ENCODE measurements around the gene PPP1R14C.

The PPP1R14C gene

DNA sequence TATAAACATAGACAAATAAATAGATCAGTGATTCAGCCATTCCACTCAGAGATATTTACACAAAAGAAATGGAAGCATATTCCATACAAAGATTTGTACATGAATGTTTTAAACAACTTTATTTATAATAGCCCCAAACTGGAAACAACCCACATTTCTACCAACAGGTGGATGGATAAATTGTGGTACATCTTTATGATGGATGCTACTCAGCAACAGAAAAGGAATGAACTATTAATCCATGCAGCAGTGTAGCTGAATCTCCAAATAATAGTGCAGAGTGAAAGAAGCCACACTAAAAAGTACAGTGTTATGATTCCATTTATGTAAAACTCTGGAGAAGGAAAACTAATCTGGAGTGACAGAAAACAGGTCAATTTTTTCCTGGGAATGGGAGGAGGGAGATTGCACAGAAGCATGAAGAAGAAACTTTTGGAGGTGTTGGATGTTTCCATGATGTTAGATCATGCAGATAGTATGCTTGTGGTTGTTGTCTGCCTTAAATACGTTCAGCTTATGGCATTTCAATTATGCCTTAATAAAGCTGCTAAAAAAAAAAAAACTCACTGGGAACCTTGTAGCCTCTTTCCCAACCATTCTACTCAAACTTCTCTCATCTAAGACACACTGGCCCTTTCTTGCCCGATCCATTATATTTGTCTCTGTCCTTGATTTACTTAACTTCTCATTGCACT is 100.9 kb downstream of the PPP1R14C start:
- in situ Hi-C loops (cut with HindIII; ENCODE audit: low sequenced_read_pairs), result no loop called here

DNA sequence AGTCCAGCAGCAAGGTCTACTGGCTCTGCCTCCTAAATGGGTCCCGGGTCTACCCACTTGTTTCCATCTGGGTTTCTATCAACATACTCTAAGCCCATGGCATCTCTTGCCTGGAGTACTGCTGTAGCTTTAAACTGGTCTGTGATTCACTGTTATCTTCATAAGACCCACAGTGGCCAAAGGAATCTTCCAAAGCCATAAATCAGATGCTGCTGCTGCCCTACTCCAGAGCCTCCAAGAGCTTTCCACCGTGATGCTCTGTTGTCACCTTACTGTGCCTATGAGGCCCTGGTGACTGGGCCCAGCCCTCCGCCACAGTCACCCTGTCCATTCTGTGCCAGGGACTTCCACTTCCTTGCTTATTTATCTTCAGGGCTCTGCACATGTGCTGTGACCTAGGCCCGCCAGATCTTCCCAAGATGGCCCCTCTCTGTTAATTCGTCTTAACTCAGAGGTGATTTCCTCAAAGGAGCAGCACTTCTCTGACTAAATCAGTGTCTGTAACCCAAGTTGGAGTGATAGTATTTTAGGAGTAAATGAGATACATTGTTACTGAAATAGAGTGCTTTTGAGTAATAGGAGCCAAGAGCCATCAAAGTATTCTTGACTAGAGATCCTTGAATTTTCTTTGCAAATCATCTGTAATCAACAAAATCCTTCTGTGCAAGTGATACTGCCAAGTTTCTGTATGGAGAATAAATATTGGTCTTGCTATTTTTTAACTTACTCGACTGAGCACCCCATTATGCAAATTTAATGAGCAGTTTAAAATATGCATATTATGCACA is 102.5 kb downstream of the PPP1R14C start:
- in situ Hi-C loops (cut with HindIII; ENCODE audit: low sequenced_read_pairs), result no loop called here

DNA sequence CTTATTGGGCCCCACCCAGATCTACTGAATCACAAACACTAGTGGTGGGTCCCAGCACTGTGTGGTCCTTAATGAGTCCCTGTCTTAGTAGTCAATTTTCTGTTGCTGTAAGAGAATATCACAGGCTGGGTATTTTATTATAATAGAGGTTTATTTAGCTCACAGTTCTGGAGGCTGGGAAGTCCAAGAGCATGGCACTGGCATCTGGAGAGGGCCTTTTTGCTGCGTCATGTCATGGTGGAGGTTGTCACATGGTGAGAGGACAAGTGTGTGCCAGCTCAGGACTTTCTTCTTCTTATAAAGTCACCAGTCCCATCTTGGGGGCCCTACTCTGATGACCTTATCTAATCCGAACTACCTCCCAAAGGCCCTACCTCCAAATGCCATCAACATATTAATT is 105.0 kb downstream of the PPP1R14C start:
- in situ Hi-C loops (cut with HindIII; ENCODE audit: low sequenced_read_pairs), result no loop called here

DNA sequence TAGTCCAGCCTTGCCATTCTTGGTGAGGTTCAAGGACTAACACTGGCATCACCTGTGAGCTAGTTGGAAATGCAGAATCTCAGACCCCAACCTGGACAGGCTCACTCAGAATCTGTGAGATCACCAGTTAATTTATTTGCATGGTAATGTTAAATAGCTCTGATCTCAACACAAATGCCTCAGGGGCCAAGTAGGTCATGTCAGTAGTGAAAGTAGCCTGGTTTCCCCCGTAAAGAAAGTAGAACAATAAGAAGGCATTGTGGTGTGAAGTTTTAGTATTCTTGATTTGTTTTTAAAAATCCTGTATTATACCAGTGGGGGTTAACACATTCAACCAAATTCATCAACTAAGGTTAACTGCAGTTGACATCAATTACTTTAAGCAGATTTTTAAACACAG is 105.5 kb downstream of the PPP1R14C start:
- in situ Hi-C loops (cut with HindIII; ENCODE audit: low sequenced_read_pairs), result no loop called here

DNA sequence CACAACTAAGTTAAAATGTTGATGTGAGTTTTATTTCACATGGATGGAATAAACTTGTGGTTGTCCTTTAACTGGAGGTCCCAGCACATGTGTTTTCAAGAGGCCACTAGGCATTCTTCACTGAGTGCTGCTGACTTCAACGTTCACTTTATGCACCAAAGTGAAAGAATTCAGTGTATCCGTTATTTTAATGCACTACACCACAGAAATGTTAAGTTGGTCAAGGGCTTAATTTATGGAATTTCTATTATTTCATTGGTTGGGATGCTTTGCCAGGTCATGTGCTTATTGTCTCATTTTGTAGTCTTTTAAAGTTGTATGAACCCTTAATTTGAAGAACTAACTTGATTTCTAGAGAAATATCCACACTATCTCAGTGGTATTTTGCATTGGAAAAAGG is 106.4 kb downstream of the PPP1R14C start:
- in situ Hi-C loops (cut with HindIII; ENCODE audit: low sequenced_read_pairs), result no loop called here

DNA sequence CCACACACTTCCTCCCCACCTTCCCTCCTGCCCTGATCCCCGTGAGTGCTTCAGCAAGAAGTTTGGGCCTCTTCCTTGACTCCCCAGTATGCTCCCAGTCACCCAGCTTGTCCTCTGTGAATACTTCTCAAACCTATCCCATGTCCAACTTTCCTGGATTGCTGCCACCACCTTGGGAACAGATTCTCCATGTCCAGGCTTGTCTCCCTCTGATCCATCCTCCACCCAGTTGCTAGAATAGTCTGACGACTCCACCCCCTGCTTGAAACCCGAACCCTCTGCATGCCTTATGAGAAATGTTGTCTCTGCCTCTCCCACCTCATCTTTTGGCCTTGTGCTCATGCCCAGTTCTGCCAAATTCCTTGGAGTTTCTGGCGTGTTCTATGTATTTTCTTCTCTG is 108.0 kb downstream of the PPP1R14C start:
- in situ Hi-C loops (cut with HindIII; ENCODE audit: low sequenced_read_pairs), result no loop called here

DNA sequence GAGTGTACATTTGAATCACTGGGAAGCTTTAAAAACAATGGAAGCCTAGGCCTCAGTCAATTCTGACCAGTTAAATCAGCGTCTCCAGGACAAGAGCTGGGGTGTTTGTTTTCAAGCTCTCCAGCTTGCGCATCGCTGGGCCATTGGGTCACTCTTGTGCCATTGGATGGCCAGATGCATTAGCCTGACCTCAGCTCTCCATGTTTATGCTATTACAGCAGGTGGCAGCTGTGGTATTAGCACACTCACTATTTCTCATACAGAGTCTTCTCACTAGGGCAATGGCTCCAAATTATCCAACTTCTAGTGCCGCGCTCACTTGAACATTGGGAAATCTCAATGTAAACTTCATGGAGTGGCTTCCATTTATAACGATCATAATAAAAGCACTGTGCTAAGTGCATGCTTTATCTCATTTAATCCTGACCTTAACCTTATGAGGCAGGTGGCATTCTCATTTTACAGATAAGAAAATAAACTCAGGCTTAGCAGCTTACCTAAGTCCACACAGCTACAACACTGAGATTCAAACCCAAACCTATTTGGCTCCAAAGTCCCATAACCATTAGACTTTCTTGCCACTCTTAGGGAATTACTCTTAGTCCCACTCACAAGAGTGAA is 108.8 kb downstream of the PPP1R14C start:
- in situ Hi-C loops (cut with HindIII; ENCODE audit: low sequenced_read_pairs), result no loop called here

DNA sequence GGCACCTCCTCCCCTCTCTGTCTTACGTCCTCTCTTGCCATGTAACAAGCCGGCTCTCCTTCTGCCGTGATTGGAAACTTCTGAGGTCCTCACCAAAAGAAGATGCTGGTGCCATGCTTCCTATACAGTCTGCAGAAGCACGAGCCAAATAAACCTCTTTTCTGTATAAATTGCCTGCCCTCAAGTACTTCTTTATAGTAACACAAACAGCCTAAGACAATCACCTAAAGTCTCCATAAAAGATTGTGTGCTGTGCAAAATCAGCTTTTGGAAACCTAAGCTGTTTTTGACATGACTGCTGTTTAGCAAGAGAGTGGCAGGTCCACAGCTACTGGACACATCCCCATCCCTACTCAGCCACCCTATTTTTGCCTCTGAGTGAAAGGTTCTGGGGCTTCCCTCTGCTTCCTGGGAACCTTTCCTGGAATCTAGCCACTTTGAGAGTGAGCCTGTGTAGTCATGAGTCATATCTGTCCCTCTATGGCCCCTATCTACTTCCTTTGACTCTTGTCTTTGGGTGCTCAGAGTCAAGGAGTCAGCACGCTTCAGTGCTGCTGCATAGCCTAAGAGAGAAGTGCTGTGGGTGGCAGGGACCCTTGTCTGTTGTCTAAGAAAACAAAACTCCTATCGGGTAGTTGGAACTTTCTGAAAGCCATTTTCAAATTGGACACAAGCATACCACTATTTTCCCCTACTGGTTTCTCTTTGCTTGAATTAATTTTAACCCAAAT is 110.0 kb downstream of the PPP1R14C start:
- in situ Hi-C loops (cut with HindIII; ENCODE audit: low sequenced_read_pairs), result no loop called here

DNA sequence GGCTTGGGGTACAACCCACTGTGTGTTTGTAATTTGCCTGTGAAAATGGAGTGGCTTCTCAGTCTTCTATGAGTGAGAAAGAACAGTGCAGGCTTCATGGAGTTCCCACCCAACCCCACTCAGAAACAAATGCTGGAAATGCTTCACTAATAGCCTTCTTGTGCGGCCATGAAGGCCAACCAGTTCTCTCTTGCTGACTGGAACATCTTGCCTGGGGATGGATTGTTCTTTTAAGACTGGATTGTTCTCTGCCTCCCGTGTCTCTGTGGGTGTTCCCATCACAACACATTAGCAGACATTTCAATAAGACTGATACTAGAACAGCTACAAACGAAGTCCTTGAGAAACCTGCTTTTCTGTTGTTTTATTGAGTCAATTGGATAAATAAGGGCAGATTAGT is 110.6 kb downstream of the PPP1R14C start:
- in situ Hi-C loops (cut with HindIII; ENCODE audit: low sequenced_read_pairs), result no loop called here

DNA sequence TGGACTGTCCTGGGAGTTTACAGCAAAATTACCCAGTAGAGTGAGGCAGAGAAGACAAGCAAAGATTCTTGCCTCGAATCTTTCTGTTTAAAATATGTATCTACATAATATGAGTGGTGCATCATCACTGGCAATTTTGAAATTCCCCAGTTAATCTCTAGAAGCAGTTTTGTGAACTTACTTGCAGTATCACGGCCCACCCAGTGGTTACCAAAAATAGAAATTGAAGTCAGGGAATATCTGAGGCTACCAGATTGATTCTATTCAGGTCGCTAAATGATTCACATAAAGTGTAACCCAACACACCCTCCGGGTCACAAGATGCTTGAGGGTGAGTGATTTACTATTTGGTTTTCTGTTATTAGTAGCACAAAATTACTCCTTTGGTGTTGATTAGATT is 111.9 kb downstream of the PPP1R14C start:
- in situ Hi-C loops (cut with HindIII; ENCODE audit: low sequenced_read_pairs), result no loop called here

DNA sequence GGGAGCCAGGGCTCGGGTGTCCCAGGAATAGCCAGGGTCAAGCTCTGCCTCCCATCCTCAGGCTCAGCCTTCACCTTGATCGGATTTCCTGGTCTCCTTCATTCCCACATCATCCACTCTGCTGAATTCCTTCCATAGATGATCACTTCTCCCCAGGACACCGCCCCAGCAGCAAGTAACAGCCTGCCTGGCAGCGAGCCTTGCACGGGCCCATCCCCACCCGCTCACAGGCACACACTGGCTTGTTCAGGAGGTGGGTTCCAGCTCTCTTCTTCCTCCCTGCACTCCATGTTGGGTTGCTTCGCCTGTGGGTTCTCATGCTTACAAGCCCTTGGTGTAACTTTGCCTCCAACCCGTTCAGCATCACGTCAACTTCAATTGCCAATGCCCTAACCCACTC is 113.0 kb downstream of the PPP1R14C start:
- in situ Hi-C loops (cut with HindIII; ENCODE audit: low sequenced_read_pairs), result no loop called here

DNA sequence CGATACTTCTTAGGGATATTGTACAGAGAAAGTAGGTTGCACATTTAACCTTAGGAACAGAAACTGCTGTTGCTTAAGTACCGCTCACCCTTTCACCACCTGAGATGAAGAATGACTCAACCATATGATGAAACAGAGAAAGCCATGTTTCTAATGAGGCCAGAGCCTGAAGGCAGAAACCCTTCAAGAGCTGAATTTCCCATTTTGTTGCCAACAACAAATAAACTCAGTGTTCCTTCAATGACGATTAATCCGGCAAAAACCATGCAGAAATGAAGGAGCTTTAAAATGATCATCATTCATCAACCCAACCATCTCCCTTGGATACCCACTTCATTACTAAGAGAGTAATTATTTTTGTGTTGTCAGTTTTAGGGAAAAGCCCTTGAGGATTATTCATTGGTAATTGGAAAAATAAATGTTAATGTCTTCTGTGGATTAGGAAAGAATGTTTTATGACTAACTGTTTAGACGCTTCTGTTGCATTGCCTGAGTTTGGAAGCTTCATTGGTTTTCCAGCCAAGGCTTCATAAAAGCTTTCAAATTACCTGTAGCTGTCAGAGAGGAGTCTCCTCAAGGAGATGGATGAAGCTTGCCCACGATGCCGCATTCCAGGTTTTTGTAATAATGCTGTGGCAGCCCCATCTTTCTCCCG is 113.9 kb downstream of the PPP1R14C start:
- in situ Hi-C loops (cut with HindIII; ENCODE audit: low sequenced_read_pairs), result no loop called here

DNA sequence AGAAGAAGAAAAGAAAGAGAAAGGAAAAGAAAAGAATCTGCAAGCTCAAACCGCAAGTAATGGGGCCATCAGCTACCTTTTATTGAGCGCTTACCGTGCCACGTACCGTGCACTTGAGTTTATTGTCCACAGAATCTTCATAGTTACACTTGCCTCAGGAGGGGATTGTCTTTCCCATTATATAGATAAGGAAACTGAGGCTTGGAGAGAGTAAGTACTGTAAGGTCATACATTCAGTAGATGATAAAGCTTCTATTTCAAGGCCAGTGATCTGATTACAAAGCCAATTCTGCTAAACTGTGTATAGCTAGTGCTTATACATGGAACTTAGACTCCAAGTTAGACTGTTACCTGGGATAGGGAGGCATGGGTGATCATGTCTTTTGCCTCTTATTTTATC is 115.5 kb downstream of the PPP1R14C start:
- in situ Hi-C loops (cut with HindIII; ENCODE audit: low sequenced_read_pairs), result no loop called here

DNA sequence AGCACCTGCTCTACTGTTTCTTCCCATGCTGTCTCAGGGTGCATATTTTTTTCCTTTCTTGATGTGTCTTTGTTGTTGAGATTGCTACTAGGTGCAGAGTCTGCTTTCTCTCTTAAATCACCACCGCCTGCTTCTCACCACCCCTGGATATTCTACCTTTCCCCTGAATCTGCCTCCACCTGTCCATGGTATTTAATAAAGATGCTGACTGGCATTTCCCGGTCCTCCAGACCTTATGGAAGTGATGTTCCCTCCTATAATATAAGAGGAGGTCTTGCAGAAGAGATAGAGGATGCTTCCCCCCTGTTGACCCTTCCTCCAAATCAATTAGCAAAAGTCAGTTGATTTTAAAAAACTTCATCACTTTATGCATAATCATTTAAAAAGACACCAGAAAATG is 118.1 kb downstream of the PPP1R14C start:
- in situ Hi-C loops (cut with HindIII; ENCODE audit: low sequenced_read_pairs), result no loop called here

DNA sequence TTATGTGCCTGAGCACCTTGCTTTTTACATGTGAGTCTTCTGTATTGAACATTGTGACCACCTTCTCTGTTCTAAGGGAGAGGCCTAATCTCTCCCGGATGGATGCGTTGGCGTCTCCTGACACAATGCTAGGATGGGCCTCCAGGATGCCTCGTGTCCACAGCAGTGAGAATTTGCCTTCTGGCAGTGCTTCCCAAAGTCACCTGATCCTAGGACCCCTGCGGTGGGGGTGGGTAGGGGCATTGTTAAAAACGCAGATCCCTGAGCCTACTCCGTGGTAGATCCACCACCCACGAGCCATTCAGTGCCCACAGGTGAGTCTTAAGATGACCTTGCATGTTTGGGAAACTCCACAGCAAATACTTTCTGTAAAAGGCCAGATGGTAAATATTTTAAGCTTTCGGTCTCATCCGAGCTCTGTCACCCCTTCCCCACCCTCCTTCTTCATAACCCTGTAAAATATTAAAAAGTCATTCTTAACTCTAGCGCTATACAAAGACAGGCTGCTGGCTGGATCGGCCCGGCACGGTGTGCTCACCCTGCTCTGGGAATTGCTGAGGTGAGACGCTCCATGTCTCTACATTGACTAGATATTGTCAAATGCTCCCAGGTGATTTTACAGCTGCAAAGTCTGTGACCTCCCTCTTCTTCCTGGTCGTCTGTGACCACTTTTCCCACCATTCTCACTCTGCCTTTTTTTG is 119.3 kb downstream of the PPP1R14C start:
- in situ Hi-C loops (cut with HindIII; ENCODE audit: low sequenced_read_pairs), result no loop called here

DNA sequence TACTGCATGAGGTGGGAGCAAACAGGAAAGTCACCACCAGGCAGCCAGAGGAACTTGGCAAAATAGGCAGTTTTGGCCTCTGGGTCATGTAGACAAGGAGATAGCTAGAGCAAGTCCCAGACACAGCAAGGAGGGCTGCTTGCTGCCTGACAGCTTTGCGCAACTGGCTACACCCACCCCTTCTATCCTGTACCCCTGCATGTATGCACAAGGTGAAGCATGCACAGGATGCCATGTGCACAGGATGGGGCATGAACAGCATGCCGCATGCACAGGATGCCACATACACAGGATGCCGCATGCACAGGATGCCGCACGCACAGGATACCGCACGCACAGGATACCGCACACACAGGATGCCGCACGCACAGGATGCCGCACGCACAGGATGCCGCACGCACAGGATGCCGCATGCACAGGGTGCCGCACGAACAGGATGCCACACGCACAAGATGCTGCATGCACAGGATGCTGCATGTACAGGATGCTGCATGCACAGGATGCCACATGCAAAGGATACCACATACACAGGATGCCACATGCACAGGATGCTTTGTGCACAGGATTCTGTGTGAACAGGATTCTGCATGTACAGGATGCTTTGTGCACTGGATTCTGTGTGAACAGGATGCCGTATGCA is 121.0 kb downstream of the PPP1R14C start:
- in situ Hi-C loops (cut with HindIII; ENCODE audit: low sequenced_read_pairs), result no loop called here

DNA sequence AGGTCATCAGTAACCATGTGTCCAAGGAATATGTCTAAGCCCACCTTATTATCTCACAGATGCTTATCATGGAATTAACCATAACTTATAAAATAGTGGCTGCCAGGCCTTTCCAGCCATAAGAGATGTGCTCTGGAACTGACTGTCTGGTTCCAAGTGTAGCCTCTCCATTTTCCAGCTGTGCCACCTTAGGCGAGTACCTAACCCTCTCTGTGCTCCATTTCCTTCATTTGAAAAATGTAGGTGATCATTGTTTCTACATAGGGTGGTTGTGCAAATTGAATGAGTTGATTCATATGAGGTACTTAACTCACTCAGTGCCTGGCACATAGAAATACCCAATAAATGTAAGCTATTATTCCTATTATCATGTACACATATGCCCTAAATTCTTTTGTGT is 123.5 kb downstream of the PPP1R14C start:
- in situ Hi-C loops (cut with HindIII; ENCODE audit: low sequenced_read_pairs), result no loop called here

DNA sequence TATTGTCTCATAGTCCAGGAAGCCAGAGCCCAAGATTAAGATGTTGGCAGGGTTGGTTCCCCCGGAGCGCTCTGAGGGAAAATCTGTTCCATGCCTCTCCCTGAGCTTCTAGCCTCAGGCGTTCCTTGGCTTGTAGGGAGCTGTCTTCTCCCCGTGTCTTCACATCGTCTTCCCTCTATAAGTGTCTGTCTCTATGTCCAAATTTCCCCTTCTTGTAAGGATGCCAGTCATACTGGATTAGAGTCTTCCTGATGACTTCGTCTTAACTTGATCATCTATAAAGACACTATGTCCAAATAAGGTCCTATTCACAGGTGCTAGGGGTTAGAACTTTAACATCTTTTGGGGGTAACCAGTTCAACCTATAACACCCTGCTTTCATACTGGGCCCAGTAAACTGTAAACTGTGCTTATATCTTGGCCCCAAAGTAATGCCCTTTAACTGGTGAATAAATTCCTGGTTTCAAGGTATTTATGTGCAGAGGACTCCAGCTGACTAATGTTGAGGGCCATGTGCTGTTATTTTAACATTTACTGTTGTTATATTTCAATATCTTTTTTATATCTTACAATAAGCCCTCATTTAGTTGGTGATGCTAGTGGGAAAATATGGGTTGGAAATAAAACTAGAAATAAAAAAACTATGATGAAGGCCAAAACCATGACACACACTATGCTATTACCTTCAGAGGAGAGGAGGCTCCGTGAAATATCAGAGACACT is 124.3 kb downstream of the PPP1R14C start:
- in situ Hi-C loops (cut with HindIII; ENCODE audit: low sequenced_read_pairs), result no loop called here

All from endothelial cell of hepatic sinusoid (primary cell).